CD4-positive, alpha-beta T cell treated with Interleukin-4 for 4 hours (primary cell): Measurements from ENCODE around the gene MINDY2.

Experiments used
- DNase-seq: peaks from one replicate; pipeline ENCODE4 v3.0.0-alpha.2; 2020

MINDY2 gene

DNA sequence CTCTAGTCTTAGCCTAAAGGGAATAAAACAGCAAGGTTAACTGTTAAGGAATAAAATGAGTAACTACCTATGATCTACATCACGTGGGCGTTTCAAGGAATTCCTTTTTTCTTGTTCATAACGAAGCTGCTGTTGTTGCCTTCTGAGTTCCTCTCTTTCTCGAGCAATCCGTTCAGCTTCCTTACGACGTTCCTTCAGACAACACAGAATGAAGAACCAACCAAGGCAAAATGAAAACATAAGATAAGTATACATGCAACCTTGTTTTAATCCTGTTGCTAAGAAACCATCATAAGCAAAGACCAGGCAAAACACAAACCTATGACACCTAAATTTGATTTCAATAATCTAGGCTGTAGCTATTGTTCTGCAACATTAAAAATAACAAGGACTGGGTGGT lies 118.3 kb downstream of the MINDY2 start:
- no peak for DNase-seq

DNA sequence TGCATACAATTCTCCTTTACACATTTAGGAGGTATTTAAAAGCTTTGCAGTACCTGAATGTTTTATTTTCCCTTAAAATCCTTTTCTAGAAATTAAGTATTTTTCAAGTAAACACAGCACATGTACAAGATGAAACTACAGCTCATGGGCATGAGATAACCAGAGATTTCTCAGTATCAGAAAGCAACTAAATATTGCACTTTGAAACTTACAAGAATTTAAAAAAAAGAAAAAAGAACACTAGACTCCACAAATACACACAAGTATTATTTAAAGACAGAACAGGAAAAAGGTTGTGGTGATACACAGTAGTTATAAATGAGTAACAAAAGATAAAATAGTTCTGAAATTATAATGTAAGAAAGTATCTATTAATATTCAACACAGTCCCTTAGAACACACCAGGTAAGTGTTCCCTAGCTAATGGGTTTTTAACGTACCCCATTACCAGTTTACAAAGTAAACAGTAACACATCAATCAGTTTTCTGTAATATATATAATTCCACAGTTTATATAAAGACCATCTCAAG lies 127.1 kb downstream of the MINDY2 start:
- no peak for DNase-seq

DNA sequence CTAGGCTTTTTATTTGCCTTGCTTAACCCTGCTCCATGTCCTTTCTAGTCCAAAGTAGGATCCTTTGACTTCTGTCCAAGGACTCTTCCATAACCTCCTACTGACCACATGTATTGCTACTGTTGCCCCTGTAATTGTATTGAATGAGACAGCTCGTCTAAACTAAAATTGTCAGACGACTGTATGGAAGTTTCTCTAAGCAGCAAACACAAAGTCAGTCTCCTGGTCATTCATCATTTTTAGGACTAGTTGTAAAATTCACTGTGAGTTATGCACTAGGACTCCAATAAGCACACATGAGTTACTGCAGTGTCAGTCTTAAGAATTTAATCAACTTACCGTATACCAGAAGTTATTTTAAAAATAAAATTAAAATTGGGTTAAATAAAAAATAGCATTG lies 129.5 kb downstream of the MINDY2 start:
- DNase-seq, result no peak

DNA sequence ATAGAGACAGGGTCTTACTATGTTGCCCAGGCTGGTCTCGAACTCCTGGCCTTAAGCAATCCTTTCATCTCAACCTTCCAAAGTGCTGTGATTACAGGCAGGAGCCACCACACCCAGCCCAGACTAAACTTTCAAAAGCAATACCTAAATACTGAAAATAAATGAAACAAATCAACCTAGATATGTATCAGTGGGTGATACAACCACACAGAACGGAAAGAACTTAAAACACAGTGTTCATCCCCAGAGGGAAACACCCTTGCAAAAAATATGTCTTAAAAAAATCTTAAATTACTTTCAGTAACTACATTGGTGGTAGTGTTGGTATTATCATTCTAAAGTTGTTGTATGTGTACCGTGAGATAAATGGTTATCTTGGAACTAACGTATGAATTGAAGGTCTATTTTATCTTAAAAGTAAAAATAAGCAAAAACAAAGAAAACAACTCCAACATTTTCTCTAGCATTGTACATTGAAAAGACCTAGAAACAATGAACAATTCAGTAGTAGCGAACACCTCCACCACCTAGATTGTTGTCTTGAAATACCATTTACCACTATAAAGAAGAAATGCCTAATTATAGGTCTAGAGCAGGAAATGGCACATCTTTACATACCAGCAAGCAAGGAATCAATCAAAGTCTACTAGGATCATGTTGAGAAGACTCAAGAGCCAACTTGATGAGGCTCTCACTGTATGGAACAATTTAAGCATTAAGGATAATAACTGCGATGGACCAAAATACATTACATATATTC lies 137.6 kb downstream of the MINDY2 start:
- DNase-seq, result no peak

DNA sequence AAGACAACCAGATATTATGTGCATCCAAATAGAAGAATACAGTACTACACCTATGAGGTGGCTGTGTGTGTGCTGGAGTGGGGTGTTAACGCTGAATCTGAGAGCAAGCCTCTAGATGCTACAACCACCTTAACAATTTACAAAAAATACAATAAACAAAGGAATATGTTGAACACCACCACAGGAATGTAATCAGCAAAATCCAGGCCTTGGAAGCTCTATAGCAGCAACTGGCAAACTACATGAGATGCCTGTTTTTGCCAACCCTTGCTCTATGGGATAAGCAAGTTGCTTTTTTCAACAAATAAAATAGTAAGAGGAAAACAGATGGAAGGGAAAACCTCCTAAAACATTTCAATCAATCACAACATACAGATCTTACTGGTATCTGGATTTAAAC lies 138.5 kb downstream of the MINDY2 start:
- no peak for DNase-seq

DNA sequence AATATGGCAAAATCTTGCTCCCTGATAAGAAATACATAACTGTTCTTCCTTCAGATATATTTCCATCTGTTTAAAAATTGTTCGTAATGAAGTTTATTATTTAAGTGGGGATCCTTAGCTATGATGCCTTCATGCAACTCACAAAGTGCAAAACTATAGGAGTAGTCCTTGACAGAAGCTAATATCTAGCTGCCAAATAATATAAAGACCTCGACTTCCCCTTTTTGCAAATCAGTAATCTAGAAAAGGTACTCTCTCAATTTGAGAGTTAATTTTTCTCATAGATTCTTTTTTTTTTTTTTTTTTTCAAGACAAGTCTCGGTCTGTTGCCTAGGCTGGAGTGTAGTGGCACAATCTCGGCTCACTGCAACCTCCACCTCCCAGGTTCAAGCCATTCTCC lies 139.4 kb downstream of the MINDY2 start:
- DNase-seq, result no peak
